GM18502 (cell line): ENCODE results near the gene C16orf92.

Source experiments
- ATAC-seq: cut with Tn5 transposase; IDR thresholded peaks from one replicate; pipeline ENCODE4 v1.9.1; 2021; ENCODE audit warnings: mild to moderate bottlenecking; ENCODE audit not compliant: unreplicated experiment, poor library complexity

C16orf92 gene

DNA sequence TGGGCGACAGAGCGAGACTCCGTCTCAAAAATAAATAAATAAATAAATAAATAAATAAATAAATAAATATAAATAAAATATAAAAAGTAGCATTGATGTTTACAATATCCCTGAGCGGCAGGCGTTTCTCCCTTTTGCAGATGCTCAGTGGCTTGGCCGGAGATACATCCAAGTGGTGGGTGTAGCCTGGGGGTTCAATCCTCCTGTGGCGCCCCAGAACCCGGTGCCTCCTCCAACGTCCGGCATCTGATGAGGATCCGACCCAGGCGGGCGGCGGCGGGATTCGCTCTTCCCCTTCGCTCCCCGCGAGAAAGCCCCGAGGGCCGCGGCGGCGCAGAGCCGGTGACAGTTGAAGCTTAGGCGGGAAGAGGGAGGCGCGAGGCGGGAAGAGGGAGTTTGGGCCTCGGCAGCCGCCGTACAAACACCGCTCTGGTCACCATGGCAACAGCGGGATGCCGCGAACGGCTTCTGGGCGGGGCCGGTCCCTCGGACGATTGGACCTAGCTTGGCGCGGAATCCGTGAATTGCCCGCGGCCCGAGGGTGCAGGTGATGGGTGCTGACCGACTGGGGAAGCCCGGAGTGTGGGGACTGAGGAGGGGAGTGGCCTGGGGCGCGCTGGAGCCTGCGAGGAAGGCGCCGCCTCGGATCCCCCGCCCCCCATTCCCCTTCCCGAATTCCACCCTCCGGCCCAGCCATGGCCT, 29.8 kb downstream of the C16orf92 start:
- peak; percentile 70 for ATAC-seq

DNA sequence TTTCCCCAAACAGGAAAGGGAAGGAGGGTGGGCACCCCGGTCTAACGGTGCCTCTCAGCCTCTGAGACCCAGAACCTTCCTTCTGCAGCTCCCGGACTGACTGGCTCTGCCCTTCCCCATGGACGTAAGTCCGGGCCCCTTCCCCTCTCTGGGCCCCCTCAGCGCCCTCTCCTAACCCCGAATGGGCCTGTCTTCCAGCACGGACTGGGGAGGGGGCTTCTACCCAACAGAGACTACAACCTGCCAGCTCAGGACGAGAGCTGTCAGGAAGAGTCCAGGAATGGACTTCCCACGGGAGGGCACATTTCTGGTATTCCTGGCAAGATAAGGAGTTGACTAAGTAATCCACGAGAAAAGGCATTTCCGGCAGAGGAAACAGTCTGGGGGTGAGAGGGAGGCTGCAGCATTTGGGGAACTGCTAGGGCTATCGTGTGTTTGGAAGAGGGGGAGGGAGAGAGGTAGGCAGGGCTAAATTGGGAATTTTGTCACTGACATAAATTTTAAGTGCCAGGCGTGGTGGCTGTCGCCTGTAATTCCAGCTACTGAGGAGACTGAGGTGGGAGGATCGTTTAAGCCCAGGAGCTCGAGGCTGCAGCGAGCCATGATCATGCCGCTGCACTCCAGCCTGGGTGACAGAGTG, 30.5 kb downstream of the C16orf92 start:
- peak; percentile 8 for ATAC-seq

DNA sequence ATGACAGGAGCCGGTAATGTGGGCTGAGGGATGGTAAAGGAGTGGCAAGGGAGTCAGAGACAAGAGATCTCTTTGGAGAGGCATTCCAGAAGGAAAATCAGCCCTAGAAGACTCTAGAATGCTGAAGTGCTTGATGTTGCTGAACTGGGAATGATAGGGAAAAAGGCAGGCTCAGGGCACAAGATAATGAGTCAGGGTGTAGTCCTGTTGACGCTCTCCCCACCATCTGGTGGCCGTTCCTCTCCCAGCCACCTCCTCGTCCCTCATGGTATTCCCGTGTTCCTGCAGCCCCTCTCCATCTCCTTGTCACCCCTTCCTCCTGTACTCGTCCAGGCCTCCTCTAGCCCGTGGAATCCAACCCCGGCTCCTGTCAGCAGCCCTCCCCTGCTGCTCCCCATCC, 31.5 kb downstream of the C16orf92 start:
- ATAC-seq, result no peak

DNA sequence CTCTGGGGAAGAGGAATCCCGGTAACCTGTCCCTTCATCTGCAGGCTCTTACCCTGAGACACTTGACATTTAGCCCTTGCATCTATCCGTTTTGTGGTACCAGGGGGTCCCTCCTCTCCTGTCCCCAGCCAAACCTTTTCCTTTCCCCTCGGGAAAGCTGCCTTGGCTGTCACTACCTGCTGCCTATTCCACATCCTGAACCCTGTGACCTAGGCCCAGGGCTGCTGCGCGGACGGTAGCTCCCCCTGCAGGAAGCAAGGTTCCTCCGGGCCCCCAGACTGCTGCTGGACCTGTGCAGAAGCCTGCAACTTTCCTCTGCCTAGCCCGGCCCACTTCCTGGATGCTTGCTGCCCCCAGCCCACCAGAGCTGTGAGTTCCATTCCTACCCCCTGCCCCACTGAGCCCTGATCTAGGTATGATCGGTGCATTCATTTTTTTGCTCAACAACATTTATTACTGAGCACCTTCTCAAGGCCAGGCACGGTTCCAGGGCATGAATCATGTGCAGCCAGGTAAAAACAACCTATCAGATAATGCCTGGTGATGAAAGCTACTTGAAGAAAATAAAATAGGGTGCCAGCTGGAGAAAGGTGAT, 32.1 kb downstream of the C16orf92 start:
- ATAC-seq, result no peak

DNA sequence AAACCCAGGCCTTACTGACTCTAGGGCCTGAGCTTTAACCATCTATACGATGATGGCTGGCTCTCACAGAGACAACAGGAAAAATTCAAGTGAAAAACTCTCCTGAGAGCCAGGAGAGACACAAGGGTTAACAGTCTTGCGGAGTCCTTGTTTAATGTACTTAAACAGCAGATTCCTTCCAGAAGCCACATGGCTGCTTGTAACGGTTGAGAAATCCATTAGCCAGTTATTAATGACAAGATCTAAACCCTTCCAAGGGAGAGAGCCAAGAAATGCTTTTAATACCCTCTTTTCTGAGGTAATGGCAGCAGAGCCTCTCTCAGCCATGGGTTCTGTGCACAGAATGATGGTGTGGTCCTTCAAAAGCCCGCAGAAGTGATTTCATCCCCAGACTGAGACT, 37.3 kb downstream of the C16orf92 start:
- ATAC-seq, result no peak

DNA sequence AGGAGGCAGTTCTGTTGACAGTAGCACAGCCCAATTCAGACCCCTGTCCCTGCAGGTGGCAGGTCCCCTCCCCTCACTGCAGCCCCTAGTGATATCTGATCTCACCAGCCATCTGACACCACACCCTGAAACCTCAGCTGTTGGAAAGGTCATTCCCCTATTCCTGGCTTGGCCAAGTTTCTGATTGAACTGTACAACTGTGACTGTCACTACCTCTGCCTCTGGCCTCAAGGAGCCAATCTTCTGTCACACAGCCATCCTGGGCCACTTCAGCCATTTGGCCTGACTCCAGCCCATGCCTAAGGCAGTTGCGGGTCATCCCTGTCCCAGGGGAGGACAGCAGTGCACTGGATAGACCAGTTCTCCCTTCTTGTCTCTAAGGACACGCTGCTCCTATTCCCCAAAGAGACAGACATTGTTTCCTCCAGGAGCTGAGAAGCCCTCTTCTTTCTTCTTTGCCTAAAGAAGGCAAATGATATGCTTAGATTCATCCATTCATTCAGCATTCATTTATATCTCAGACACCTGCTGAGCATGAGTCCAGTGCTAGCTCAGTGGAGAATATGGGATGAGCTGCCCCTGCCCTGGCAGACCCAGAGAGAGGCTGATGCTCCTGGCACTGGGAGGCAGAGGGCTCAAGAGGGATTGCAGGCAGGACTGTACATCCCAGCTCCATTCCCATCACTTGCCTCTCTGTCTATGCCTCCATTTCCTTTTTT, 38.0 kb downstream of the C16orf92 start:
- ATAC-seq, result no peak

DNA sequence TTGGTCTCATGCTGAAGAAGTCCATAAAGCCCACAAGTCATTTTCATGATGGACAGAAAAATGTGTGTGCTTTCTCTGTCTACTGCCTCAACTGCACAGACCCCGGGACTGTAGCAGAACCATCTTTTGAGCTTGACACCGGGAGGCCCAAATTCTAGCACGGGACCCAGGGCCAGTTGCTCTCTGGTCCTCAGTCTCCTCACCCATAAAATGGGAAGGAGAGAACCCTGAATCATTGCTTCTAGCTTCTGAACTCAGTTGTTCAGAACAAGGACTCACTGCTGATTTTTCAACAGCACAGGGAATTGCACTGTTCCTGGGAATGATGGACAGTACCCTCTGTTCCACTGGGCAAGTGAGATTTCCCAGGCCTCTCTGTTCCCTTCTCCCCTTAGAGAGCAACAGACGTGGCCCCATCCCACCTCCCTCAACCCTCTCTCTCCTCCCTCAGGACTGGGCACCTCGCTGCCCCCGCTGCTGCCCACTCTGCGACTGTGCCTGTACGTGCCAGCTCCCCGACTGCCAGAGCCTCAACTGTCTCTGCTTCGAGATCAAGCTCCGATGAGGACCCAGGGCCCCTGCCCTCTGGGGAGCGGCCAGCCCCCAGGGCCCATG, 40.4 kb downstream of the C16orf92 start:
- no peak for ATAC-seq

GRCh38 chr16:30063893-30064728, 41.1 kb downstream of the C16orf92 start:
- ATAC-seq, result peak; percentile 39

DNA sequence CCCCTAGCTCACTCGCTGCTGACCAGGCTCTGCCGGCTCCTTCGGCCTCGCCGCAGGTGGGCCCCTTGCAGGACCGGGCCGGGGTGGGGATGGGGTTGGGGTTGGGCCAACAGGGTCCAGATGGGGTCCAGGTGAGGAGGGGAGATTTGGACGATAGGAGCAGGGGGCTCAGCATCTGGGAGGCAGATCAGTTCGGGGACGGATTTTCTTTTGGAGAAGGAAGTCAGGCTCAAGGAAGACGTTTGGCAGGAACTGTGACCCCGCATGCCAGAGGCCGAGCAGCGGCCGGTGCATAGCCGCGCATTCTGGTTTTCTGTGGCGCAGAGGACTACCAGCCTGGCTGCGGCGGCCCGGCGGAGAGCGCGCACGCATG, 41.7 kb downstream of the C16orf92 start:
- no peak for ATAC-seq

GRCh38 chr16:30065102-30065942, 42.3 kb downstream of the C16orf92 start, which contains the start of gene ALDOA:
ALDOA (plus strand) TSS chr16:30065760; CDS start chr16:30066898, 1,138 bp downstream.
- peak; percentile 79 for ATAC-seq

- ATAC-seq, result peak; percentile 3
Observed at GRCh38 chr16:30065943-30066760, 43.2 kb downstream of the C16orf92 start.

- ATAC-seq, result no peak
Observed at GRCh38 chr16:30066761-30067583, 44.0 kb downstream of the C16orf92 start.

DNA sequence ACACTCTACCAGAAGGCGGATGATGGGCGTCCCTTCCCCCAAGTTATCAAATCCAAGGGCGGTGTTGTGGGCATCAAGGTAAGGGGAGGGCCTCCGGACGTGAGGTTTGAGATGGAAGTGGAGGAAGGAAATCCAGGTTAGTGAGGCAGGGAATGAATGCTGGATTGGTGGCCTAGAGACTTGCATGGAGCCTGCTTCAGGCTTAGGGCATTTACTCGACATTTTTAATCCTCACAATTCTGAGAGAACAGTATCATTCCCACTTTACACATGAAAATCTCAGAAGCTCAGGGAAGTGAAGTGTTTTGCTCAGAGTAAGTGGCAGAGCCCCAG, 44.6 kb downstream of the C16orf92 start:
- no peak for ATAC-seq

- no peak for ATAC-seq
Observed at GRCh38 chr16:30068333-30068732, 45.3 kb downstream of the C16orf92 start.

- ATAC-seq, result no peak
Observed at GRCh38 chr16:30068750-30069610, 46.0 kb downstream of the C16orf92 start.
